ENCODE measurements around the gene HMGB3.

- TF ChIP-seq POLR2A (IDR thresholded peaks at IDR 0.05; ENCODE audit: low read length) (no peak), GATA1 (IDR thresholded peaks at IDR 0.05; ENCODE audit: low read depth, low read length) (no peak)
Observed at GRCh38 chrX:151004085-151004484, 20.9 kb downstream of the HMGB3 start.
